Measurements from ENCODE around the gene DLD. TPM values are rescaled to one million over a fixed set of nuclear protein-coding genes. Genes with fewer than 3 reads are reported as not detected.

Gene DLD
- total RNA-seq, 1 donor from 2014 or later, result 342 TPM

DNA sequence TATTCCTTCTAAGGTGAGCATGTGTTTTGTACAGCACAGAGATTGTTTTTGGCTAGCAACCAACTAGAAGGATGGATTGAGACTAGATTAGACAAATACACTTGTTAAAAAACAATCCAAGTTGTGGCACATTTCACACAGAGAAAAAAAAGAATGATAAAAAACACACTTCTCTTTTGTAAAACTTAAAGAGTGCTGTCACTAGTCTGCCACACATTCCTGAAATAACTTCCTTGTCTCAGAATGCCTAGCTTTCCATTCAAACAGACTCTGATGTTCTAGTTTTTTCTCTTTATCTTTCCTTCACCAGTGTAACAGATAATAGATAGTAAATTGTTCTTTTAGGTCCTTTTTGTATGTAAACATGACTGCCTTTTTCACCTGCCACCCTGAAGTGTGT is 11.4 kb downstream of the DLD start:
- Histone ChIP-seq H3K27me3 (ENCODE audit: low read depth) (no peaks in the 10 kb centered on the region), H3K36me3 (peaks cover 51% of the 10 kb centered on the region), H3K4me1 (peaks cover 59% of the 10 kb centered on the region), H3K9me3 (replicated peaks) (no peaks in the 10 kb centered on the region), H3K4me3 (no peak overlapping the region), H3K27ac (replicated peaks) (peak overlapping the region; percentile 2)
- intact Hi-C loops (cut with micrococcal nuclease), result no loop called here
- TF ChIP-seq, protein P1, sequence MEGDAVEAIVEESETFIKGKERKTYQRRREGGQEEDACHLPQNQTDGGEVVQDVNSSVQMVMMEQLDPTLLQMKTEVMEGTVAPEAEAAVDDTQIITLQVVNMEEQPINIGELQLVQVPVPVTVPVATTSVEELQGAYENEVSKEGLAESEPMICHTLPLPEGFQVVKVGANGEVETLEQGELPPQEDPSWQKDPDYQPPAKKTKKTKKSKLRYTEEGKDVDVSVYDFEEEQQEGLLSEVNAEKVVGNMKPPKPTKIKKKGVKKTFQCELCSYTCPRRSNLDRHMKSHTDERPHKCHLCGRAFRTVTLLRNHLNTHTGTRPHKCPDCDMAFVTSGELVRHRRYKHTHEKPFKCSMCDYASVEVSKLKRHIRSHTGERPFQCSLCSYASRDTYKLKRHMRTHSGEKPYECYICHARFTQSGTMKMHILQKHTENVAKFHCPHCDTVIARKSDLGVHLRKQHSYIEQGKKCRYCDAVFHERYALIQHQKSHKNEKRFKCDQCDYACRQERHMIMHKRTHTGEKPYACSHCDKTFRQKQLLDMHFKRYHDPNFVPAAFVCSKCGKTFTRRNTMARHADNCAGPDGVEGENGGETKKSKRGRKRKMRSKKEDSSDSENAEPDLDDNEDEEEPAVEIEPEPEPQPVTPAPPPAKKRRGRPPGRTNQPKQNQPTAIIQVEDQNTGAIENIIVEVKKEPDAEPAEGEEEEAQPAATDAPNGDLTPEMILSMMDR (IDR thresholded peaks at IDR 0.05; ENCODE audit: borderline replicate concordance), result no peak
- no peak for DNase-seq

DNA sequence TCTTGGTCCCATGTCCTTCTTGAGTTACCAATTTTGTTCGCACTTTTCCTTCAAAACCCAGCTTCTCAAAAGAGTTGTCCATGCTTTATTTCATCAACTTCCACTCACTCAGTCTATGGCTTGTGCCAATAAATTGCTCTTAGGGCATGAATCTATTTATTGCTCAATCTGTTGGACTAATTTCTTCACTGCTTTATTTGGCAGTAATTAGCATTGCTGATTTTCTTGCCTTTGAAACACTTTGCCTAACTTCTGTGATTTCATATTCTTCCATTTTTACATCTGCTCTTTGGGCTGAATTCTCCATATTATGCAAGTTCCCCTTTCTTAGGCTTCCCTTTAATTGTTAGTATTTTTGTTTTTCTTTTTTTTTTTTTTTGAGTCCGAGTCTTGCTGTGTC is 16.8 kb downstream of the DLD start:
- H3K9me3 ChIP-seq (replicated peaks), result no peaks in the 10 kb centered on the region
- no peak overlapping the region for H3K4me3 ChIP-seq
- DNase-seq, result no peak
- TF ChIP-seq, protein P1 (IDR thresholded peaks at IDR 0.05; ENCODE audit: borderline replicate concordance), result no peak
- intact Hi-C loops (cut with micrococcal nuclease), result no loop called here
- peaks cover 18% of the 10 kb centered on the region for H3K4me1 ChIP-seq
- H3K27me3 ChIP-seq (ENCODE audit: low read depth), result no peaks in the 10 kb centered on the region
- peak overlapping the region; percentile 35 for H3K27ac ChIP-seq (replicated peaks)
- peaks cover 100% of the 10 kb centered on the region for H3K36me3 ChIP-seq

DNA sequence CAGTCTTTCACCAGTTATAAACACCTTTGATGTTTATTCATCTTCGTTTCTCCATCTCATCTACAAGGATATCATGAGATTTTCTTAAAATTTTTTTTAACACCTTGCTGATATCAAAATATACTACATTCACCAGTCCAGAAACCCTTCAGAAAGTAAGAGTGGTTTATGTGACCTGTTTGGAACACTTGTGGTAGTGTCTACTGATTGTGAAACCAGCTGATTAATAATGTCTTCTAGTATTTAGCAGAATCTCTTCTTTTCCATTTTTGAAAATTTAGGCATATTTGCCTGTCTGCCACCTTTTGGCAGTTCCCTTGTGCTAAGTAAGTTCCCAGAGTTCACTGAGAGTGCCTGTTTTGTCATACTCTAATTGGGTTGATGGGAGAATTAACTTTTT is 18.5 kb downstream of the DLD start:
- Histone ChIP-seq H3K4me1 (peaks cover 27% of the 10 kb centered on the region), H3K4me3 (no peak overlapping the region), H3K27me3 (ENCODE audit: low read depth) (no peaks in the 10 kb centered on the region), H3K27ac (replicated peaks) (no peak overlapping the region), H3K36me3 (peaks cover 86% of the 10 kb centered on the region), H3K9me3 (replicated peaks) (no peaks in the 10 kb centered on the region)
- no peak for DNase-seq
- intact Hi-C loops (cut with micrococcal nuclease), result no loop called here
- TF ChIP-seq, protein P1 (IDR thresholded peaks at IDR 0.05; ENCODE audit: borderline replicate concordance), result no peak

DNA sequence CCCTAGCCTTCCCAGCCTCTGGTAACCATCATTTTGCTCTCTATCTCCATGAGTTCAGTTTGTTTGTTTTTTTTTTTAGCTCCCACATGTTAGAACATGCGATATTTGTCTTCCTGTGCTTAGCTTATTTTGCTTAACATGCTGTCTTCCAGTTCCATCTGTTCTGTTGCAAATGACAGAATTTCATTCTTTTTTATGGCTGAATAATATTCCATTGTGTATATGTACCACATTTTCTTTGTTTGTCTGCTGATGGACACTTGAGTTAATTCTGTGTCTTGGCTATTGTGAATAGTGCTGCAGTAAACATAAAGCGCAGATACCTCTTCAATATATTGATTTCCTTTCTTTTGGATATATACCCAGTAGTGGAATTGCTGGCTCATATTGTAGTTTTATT is 21.0 kb downstream of the DLD start:
- intact Hi-C loops (cut with micrococcal nuclease), result no loop called here
- peaks cover 80% of the 10 kb centered on the region for H3K36me3 ChIP-seq
- peaks cover 26% of the 10 kb centered on the region for H3K4me1 ChIP-seq
- H3K4me3 ChIP-seq, result no peak overlapping the region
- H3K27ac ChIP-seq (replicated peaks), result no peak overlapping the region
- no peaks in the 10 kb centered on the region for H3K9me3 ChIP-seq (replicated peaks)
- no peaks in the 10 kb centered on the region for H3K27me3 ChIP-seq (ENCODE audit: low read depth)
- no peak for DNase-seq
- TF ChIP-seq, protein P1 (IDR thresholded peaks at IDR 0.05; ENCODE audit: borderline replicate concordance), result no peak

DNA sequence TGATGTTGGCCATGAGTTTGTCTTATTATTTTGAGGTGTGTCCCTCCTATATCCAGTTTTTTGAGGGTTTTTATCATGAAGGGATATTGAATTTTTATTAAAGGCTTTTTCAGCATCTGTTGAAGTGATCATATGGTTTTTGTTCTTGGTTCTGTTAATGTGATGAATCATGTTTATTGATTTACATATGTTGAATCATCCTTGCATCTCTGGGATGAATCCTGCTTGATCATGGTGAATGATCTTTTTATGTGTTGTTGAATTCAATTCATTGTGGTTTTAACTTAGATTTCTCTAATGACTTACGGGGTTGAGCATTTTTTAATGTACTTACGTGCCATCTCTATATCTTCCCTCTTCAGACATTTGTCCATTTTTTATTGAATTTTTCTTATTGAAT is 22.9 kb downstream of the DLD start:
- peaks cover 80% of the 10 kb centered on the region for H3K36me3 ChIP-seq

More for the DNA sequence above, 22.9 kb downstream of the DLD start:
- Histone ChIP-seq H3K4me1 (peaks cover 16% of the 10 kb centered on the region), H3K4me3 (no peak overlapping the region), H3K9me3 (replicated peaks) (no peaks in the 10 kb centered on the region), H3K27me3 (ENCODE audit: low read depth) (no peaks in the 10 kb centered on the region), H3K27ac (replicated peaks) (no peak overlapping the region)
- intact Hi-C loops (cut with micrococcal nuclease), result no loop called here
- TF ChIP-seq, protein P1 (IDR thresholded peaks at IDR 0.05; ENCODE audit: borderline replicate concordance), result no peak
- DNase-seq, result no peak
